ENCODE data around the gene HOXA5. TPM values are rescaled to one million over a fixed set of nuclear protein-coding genes. Genes with fewer than 3 reads are reported as not detected.
A peak's percentile ranks its signal among the peaks of the same experiment; 100 is the strongest.

Gene HOXA5
- total and polyA plus RNA-seq, 2 donors: 0.24 to 0.43 TPM

- H3K27ac ChIP-seq (ENCODE audit: low read depth in 1 of 2, low read length in 1 of 2): peak within 1 kb of the TSS; percentile 41 to 60
- H3K4me1 ChIP-seq (ENCODE audit: control insufficient read depth in 2 of 2, insufficient read depth in 2 of 2, low read length in 2 of 2): peaks cover 13 to 30% of the 10 kb centered on the region in 2 donors
- DNase-seq (ENCODE audit: low read depth in 6 of 9, low spot score in 9 of 9): peak; percentile 41 to 87 (median 64)
- peak within 1 kb of the TSS; percentile 65 to 66 for H3K4me3 ChIP-seq (ENCODE audit: low read length in 2 of 2)
- peaks cover 87 to 100% of the 10 kb centered on the region in 2 donors for H3K27me3 ChIP-seq (ENCODE audit: control insufficient read depth in 2 of 2, insufficient read depth in 1 of 2, low read length in 1 of 2)
- H3K36me3 ChIP-seq (ENCODE audit: control insufficient read depth in 2 of 2, insufficient read depth in 2 of 2, low read length in 1 of 2): peaks cover 0 to 2% of the 10 kb centered on the region in 2 donors
- H3K9me3 ChIP-seq (ENCODE audit: control insufficient read depth in 2 of 2, insufficient read depth in 1 of 2, low read length in 1 of 2): no peaks in the 10 kb centered on the region
- under 1% methylated on average over 68 of the region's 68 CpGs for WGBS
Observed at GRCh38 chr7:27095897-27096767, 47.3 kb downstream of the HOXA5 start, which contains the start of gene HOXA1. Gene HOXA1 (minus strand): TSS chr7:27096000. CDS start chr7:27095912, 88 bp downstream.

- peak overlapping the region; percentile 65 to 66 for H3K4me3 ChIP-seq (ENCODE audit: low read length in 2 of 2)
- DNase-seq (ENCODE audit: low read depth in 6 of 9, low spot score in 9 of 9): no peak
- 7% methylated on average over 33 of the region's 33 CpGs for WGBS
- H3K27ac ChIP-seq (ENCODE audit: low read depth in 1 of 2, low read length in 1 of 2): no peak overlapping the region
- no peaks in the 10 kb centered on the region for H3K36me3 ChIP-seq (ENCODE audit: control insufficient read depth in 2 of 2, insufficient read depth in 2 of 2, low read length in 1 of 2)
- peaks cover 13 to 30% of the 10 kb centered on the region in 2 donors for H3K4me1 ChIP-seq (ENCODE audit: control insufficient read depth in 2 of 2, insufficient read depth in 2 of 2, low read length in 2 of 2)
- peaks cover 88 to 100% of the 10 kb centered on the region in 2 donors for H3K27me3 ChIP-seq (ENCODE audit: control insufficient read depth in 2 of 2, insufficient read depth in 1 of 2, low read length in 1 of 2)
- H3K9me3 ChIP-seq (ENCODE audit: control insufficient read depth in 2 of 2, insufficient read depth in 1 of 2, low read length in 1 of 2): no peaks in the 10 kb centered on the region
Observed at GRCh38 chr7:27095050-27095896, 48.2 kb downstream of the HOXA5 start.

DNA sequence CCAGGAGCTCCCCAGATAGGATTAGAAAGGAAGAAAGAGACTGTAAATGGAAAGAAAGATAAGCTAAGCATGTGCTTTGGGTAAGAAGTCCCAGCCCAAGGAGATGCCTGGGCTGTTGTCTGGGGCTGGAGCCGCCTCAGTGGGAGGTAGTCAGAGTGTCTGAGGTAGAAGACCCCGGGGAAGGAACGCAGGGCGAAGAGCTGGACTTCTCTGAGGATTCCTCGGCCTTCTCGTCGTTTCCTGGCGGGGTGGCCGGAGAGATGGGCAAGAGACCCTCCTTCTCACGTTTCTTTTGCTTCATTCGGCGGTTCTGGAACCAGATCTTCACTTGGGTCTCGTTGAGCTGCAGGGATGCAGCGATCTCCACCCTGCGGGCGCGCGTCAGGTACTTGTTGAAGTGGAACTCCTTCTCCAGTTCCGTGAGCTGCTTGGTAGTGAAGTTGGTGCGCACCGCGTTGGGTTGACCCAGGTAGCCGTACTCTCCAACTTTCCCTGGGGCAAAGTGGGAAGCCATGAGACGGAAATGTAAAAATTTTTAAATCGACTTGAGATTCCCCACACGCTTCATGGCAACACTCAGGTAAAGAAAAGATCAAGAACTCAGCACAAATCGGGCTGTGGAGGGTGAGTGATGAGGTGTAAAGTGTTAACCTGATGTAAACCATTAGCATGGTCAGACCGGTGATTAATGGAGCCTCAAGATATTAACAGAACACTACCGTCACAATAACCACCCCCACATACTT is 49.0 kb downstream of the HOXA5 start:
- 28% methylated on average over 29 of the region's 29 CpGs for WGBS
- peaks cover 13 to 30% of the 10 kb centered on the region in 2 donors for H3K4me1 ChIP-seq (ENCODE audit: control insufficient read depth in 2 of 2, insufficient read depth in 2 of 2, low read length in 2 of 2)
- H3K27me3 ChIP-seq (ENCODE audit: control insufficient read depth in 2 of 2, insufficient read depth in 1 of 2, low read length in 1 of 2): peaks cover 89 to 100% of the 10 kb centered on the region in 2 donors
- no peak for DNase-seq (ENCODE audit: low read depth in 6 of 9, low spot score in 9 of 9)
- no peak overlapping the region for H3K27ac ChIP-seq (ENCODE audit: low read depth in 1 of 2, low read length in 1 of 2)
- H3K4me3 ChIP-seq (ENCODE audit: low read length in 2 of 2): no peak overlapping the region
- H3K36me3 ChIP-seq (ENCODE audit: control insufficient read depth in 2 of 2, insufficient read depth in 2 of 2, low read length in 1 of 2): no peaks in the 10 kb centered on the region
- H3K9me3 ChIP-seq (ENCODE audit: control insufficient read depth in 2 of 2, insufficient read depth in 1 of 2, low read length in 1 of 2): no peaks in the 10 kb centered on the region

GRCh38 chr7:27093184-27093895 is 50.1 kb downstream of the HOXA5 start:
- H3K36me3 ChIP-seq (ENCODE audit: control insufficient read depth in 2 of 2, insufficient read depth in 2 of 2, low read length in 1 of 2): no peaks in the 10 kb centered on the region
- no peak for DNase-seq (ENCODE audit: low read depth in 6 of 9, low spot score in 9 of 9)
- peaks cover 11 to 24% of the 10 kb centered on the region in 2 donors for H3K4me1 ChIP-seq (ENCODE audit: control insufficient read depth in 2 of 2, insufficient read depth in 2 of 2, low read length in 2 of 2)
- H3K27me3 ChIP-seq (ENCODE audit: control insufficient read depth in 2 of 2, insufficient read depth in 1 of 2, low read length in 1 of 2): peaks cover 81 to 100% of the 10 kb centered on the region in 2 donors
- H3K9me3 ChIP-seq (ENCODE audit: control insufficient read depth in 2 of 2, insufficient read depth in 1 of 2, low read length in 1 of 2): no peaks in the 10 kb centered on the region
- H3K27ac ChIP-seq (ENCODE audit: low read depth in 1 of 2, low read length in 1 of 2): no peak overlapping the region
- H3K4me3 ChIP-seq (ENCODE audit: low read length in 2 of 2): no peak overlapping the region
- WGBS: 48% methylated on average over 6 of the region's 6 CpGs

DNA sequence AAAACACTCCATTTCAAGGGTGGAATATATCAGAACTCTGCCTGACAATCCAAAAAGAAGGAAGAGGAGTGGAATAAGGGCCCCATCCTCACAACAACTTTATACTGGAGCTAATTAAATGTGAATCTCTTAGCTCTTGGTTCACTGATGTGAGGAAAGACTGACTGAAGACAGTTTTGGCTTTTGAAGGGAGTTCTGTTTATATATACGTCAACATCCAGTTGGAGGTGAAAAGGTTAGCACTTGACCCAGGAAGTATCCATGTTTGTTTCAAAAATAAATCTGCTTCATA is 50.7 kb downstream of the HOXA5 start:
- no peak overlapping the region for H3K27ac ChIP-seq (ENCODE audit: low read depth in 1 of 2, low read length in 1 of 2)
- H3K27me3 ChIP-seq (ENCODE audit: control insufficient read depth in 2 of 2, insufficient read depth in 1 of 2, low read length in 1 of 2): peaks cover 80 to 100% of the 10 kb centered on the region in 2 donors
- peaks cover 9 to 23% of the 10 kb centered on the region in 2 donors for H3K4me1 ChIP-seq (ENCODE audit: control insufficient read depth in 2 of 2, insufficient read depth in 2 of 2, low read length in 2 of 2)
- 88% methylated on average over 1 of the region's 1 CpG for WGBS
- H3K9me3 ChIP-seq (ENCODE audit: control insufficient read depth in 2 of 2, insufficient read depth in 1 of 2, low read length in 1 of 2): peaks cover 0 to 3% of the 10 kb centered on the region in 2 donors
- DNase-seq (ENCODE audit: low read depth in 6 of 9, low spot score in 9 of 9): no peak
- no peak overlapping the region for H3K4me3 ChIP-seq (ENCODE audit: low read length in 2 of 2)
- H3K36me3 ChIP-seq (ENCODE audit: control insufficient read depth in 2 of 2, insufficient read depth in 2 of 2, low read length in 1 of 2): no peaks in the 10 kb centered on the region

DNA sequence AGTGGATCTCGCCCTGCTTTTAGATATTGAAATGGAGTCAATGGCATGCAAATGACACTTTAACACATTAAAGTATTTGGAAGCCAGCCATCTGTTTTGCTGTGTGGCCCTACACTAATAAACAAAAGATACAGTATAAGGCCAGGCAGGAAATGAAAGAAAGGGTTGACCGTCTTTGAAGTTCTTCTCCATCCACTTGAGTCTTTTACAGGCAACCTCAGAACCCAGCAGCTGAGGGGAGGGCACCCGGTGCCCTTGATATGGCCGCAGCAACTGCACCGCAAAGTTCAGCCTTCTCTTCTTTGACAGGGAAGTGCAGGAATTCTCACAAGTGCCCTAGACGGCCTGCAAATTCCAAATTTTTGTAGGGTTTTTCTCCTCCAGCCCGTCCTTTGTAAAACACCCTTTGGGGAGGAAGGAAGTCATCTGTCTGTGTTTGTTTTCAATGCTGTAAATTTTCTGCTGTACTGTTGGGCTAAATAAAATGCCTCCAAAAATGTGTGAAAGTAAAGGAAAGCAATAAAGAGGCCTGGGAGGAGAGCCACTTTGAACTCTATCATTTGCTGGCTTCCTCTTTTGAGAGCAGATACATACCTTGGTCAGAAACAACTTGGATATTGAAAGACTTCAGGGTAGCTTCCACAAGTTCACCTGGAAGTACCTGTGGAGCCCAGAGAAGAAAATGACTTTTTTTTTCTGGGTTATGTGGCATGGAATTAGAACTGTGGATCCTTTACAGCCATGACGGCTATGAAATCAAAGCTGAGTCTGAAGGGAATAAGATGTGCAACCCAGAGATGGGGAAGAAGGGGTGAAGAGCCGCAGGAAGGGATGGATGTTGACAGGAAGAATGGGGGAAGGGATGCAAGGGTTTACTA is 51.3 kb downstream of the HOXA5 start:
- 26% methylated on average over 9 of the region's 9 CpGs for WGBS
- peaks cover 0 to 3% of the 10 kb centered on the region in 2 donors for H3K9me3 ChIP-seq (ENCODE audit: control insufficient read depth in 2 of 2, insufficient read depth in 1 of 2, low read length in 1 of 2)
- peaks cover 75 to 100% of the 10 kb centered on the region in 2 donors for H3K27me3 ChIP-seq (ENCODE audit: control insufficient read depth in 2 of 2, insufficient read depth in 1 of 2, low read length in 1 of 2)
- H3K4me1 ChIP-seq (ENCODE audit: control insufficient read depth in 2 of 2, insufficient read depth in 2 of 2, low read length in 2 of 2): peaks cover 6 to 21% of the 10 kb centered on the region in 2 donors
- no peaks in the 10 kb centered on the region for H3K36me3 ChIP-seq (ENCODE audit: control insufficient read depth in 2 of 2, insufficient read depth in 2 of 2, low read length in 1 of 2)
- no peak overlapping the region for H3K4me3 ChIP-seq (ENCODE audit: low read length in 2 of 2)
- no peak overlapping the region for H3K27ac ChIP-seq (ENCODE audit: low read depth in 1 of 2, low read length in 1 of 2)
- DNase-seq (ENCODE audit: low read depth in 6 of 9, low spot score in 9 of 9): no peak

DNA sequence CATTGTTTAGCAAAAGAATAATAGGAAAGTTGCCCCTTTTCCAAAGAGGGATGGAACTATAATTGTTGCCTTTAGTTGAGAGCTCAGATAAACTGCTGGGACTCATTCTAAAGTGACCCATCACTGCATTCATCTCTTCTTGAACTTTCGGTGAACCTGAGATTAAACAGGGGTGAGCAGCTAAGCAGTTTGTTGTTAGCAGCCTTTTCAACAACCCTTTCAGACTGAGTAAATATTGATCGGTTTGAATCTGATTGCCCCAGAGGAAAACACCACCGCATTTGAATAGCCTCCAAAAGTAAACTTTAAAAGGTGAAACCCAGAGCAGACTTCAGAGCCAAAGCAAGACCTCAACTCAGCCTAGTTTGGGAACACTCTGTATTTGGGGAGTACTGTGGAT is 52.4 kb downstream of the HOXA5 start:
- H3K27me3 ChIP-seq (ENCODE audit: control insufficient read depth in 2 of 2, insufficient read depth in 1 of 2, low read length in 1 of 2): peaks cover 70 to 99% of the 10 kb centered on the region in 2 donors
- H3K4me3 ChIP-seq (ENCODE audit: low read length in 2 of 2): no peak overlapping the region
- H3K9me3 ChIP-seq (ENCODE audit: control insufficient read depth in 2 of 2, insufficient read depth in 1 of 2, low read length in 1 of 2): peaks cover 0 to 3% of the 10 kb centered on the region in 2 donors
- H3K4me1 ChIP-seq (ENCODE audit: control insufficient read depth in 2 of 2, insufficient read depth in 2 of 2, low read length in 2 of 2): peaks cover 0 to 13% of the 10 kb centered on the region in 2 donors
- no peak for DNase-seq (ENCODE audit: low read depth in 6 of 9, low spot score in 9 of 9)
- no peak overlapping the region for H3K27ac ChIP-seq (ENCODE audit: low read depth in 1 of 2, low read length in 1 of 2)
- no peaks in the 10 kb centered on the region for H3K36me3 ChIP-seq (ENCODE audit: control insufficient read depth in 2 of 2, insufficient read depth in 2 of 2, low read length in 1 of 2)
- 22% methylated on average over 3 of the region's 3 CpGs for WGBS

All from thymus (tissue), 11 donors.